Measurements from ENCODE around the gene SAMD4A.

The SAMD4A gene

DNA sequence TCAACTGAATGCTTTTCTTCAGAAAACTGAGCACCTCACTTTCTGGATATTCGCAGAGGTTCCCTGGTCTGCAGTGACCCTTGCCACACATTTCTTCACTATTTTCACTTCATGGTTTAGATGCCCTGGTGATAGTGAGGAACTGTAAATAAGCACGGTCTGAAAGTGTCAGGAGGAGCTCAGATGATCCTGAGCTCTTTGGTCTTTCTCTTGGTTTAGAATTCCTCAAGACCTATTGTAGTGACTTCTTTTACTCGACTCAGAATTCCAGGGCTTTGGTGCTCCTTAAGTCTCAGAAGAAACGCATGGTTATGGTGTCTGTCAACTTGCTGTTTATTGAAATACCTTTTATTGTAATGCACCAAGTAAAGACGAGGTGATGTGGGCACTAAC, 84.0 kb downstream of the SAMD4A start:
- Mint-ChIP-seq H3K27ac (peak overlapping the region; percentile 68 to 80 (median 74)), H3K4me3 (no peak overlapping the region), H3K36me3 (ENCODE audit: low read depth) (no peaks in the 10 kb centered on the region), H3K4me1 (peaks cover 36% of the 10 kb centered on the region), H3K27me3 (ENCODE audit: low read depth) (no peaks in the 10 kb centered on the region), H3K9me3 (no peaks in the 10 kb centered on the region)
- TF ChIP-seq, protein P1, sequence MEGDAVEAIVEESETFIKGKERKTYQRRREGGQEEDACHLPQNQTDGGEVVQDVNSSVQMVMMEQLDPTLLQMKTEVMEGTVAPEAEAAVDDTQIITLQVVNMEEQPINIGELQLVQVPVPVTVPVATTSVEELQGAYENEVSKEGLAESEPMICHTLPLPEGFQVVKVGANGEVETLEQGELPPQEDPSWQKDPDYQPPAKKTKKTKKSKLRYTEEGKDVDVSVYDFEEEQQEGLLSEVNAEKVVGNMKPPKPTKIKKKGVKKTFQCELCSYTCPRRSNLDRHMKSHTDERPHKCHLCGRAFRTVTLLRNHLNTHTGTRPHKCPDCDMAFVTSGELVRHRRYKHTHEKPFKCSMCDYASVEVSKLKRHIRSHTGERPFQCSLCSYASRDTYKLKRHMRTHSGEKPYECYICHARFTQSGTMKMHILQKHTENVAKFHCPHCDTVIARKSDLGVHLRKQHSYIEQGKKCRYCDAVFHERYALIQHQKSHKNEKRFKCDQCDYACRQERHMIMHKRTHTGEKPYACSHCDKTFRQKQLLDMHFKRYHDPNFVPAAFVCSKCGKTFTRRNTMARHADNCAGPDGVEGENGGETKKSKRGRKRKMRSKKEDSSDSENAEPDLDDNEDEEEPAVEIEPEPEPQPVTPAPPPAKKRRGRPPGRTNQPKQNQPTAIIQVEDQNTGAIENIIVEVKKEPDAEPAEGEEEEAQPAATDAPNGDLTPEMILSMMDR (IDR thresholded peaks at IDR 0.05; ENCODE audit: unreplicated experiment in 3 of 3), result no peak

DNA sequence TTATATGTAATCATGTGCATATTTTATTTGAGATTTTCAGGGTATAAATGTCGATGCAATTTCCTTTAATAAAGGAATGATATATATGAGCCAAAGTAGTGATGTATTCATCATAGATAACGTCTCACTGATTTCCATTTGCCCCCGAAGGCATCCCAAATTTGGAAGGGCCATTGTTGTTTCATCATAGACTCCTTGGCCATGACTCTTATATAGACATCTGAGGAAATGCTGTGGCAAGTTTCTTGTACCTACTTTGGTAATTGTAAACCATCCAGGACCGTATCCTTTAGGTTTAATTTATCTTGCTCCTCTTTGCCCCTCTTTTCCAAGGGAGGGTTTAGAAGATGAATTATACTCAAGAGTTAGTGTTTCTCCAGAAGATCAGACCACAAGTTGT, 84.7 kb downstream of the SAMD4A start:
- Mint-ChIP-seq H3K27me3 (ENCODE audit: low read depth) (no peaks in the 10 kb centered on the region), H3K9me3 (no peaks in the 10 kb centered on the region), H3K36me3 (ENCODE audit: low read depth) (no peaks in the 10 kb centered on the region), H3K4me1 (peaks cover 36% of the 10 kb centered on the region), H3K4me3 (peak overlapping the region in 1 of 3 experiments; percentile 54), H3K27ac (peak overlapping the region; percentile 72 to 92 (median 72))
- TF ChIP-seq, protein P1 (IDR thresholded peaks at IDR 0.05; ENCODE audit: unreplicated experiment in 3 of 3), result no peak

DNA sequence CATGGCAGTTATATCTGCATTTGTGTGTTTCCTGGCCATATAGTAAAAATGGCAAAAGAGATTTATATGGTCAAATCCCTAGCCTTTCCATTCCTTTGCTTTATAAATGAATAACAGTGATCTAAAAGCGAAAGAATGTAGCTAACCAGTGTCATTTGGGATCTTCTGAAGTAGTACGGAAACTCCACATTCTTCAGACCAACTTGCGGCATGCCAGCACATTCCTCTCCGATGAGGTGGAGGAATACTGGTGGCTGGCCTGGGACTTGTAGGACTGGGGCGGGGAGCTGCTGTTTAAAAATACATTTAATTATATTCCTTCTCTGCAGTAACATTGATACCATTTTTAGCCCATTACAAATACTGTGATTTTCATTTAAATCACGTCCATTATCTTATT, 85.3 kb downstream of the SAMD4A start:
- Mint-ChIP-seq H3K9me3 (no peaks in the 10 kb centered on the region), H3K4me3 (peak overlapping the region; percentile 24 to 54 (median 53)), H3K27ac (peak overlapping the region; percentile 72 to 92 (median 72)), H3K4me1 (peaks cover 36% of the 10 kb centered on the region), H3K27me3 (ENCODE audit: low read depth) (no peaks in the 10 kb centered on the region), H3K36me3 (ENCODE audit: low read depth) (no peaks in the 10 kb centered on the region)
- TF ChIP-seq, protein P1 (IDR thresholded peaks at IDR 0.05; ENCODE audit: unreplicated experiment in 3 of 3), result no peak

DNA sequence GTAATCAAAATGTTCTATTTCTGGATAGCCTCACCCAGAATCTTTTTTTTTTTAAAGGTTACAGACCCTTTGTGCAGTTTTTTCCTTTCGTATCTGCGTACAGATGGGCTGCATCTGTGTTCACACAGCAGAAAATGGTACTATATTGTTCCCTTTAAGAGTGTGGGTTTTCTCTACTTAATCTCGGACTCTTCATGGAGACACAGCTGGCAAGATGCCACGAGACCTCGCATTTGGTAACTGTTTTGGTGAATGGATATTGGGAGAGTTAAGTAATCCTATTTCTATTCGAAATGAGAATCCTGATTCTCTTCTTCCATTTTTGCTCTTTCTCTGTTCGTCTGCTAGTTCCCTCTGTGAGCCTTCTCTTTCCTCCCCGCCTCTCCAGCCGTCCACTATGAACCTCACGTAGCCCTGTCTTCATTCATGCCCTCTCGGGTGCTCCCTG, 85.7 kb downstream of the SAMD4A start:
- no peaks in the 10 kb centered on the region for H3K36me3 Mint-ChIP-seq (ENCODE audit: low read depth)
- H3K9me3 Mint-ChIP-seq, result no peaks in the 10 kb centered on the region
- peaks cover 36% of the 10 kb centered on the region for H3K4me1 Mint-ChIP-seq
- H3K4me3 Mint-ChIP-seq, result peak overlapping the region in 2 of 3 experiments; percentile 33 to 40
- TF ChIP-seq, protein P1 (IDR thresholded peaks at IDR 0.05; ENCODE audit: unreplicated experiment in 3 of 3), result no peak
- H3K27ac Mint-ChIP-seq, result peak overlapping the region; percentile 72 to 92 (median 72)
- H3K27me3 Mint-ChIP-seq (ENCODE audit: low read depth), result no peaks in the 10 kb centered on the region

DNA sequence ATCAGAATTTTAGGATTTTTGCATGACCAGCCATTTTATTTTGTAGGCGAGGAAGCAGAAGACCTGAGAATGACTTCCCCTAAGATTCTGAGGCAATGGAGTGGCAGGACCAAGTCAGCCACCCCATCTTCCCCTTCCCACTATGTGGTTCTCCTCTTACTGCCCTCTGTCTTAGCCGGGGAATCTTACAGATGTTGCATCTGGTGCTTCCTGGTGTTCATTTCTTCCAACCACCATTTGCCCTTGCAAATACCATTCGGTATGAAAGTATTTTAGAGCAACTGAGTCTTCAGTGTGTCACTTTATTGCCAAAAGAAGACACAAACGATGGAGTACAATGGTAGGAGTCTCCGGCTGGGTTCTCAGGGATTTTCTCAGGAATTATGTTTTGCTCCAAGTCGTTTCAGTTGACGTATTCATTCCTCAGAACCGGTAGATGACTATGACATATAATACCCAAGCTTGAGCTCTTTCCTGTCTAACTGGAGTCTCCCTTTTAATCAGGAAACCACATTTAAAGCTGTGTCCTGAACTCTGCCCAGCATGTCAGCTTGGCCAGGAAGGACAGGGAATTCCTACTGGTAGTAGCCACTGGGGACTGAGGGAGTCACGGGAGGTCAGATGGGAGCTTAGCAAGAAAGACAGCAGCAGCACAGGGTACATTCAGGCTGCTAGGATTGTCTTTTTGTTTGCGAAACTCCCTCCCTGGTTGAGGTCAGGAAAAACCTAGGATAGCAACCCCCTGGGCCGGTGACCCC, 87.0 kb downstream of the SAMD4A start:
- Mint-ChIP-seq H3K9me3 (no peaks in the 10 kb centered on the region), H3K4me3 (no peak overlapping the region), H3K36me3 (ENCODE audit: low read depth) (no peaks in the 10 kb centered on the region), H3K27ac (peak overlapping the region; percentile 32 to 78 (median 58)), H3K4me1 (peaks cover 41% of the 10 kb centered on the region), H3K27me3 (ENCODE audit: low read depth) (no peaks in the 10 kb centered on the region)
- TF ChIP-seq, protein P1 (IDR thresholded peaks at IDR 0.05; ENCODE audit: unreplicated experiment in 3 of 3), result no peak

DNA sequence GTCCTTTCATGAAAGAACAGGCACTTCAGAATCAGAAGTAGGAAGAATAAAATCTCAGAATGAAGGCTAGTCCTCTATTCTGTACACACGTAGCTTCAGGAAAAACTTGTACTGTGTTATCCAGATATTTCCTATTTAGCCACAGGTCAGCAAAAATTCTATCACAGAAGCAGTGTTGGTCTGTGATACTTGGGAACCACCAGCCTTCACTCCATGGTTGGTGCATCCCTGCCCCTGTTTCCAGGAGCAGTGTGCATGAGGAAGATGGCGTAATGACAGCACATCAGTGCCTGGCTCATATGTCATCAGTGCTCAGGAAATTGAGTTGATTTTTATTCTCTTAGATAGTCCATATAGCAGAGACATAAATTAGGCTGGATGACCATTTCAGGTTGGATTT, 87.7 kb downstream of the SAMD4A start:
- Mint-ChIP-seq H3K4me3 (no peak overlapping the region), H3K36me3 (ENCODE audit: low read depth) (no peaks in the 10 kb centered on the region), H3K27me3 (ENCODE audit: low read depth) (no peaks in the 10 kb centered on the region), H3K27ac (peak overlapping the region in 2 of 3 experiments; percentile 58 to 78), H3K9me3 (no peaks in the 10 kb centered on the region), H3K4me1 (peaks cover 46% of the 10 kb centered on the region)
- TF ChIP-seq, protein P1 (IDR thresholded peaks at IDR 0.05; ENCODE audit: unreplicated experiment in 3 of 3), result no peak
